ENCODE results near the gene CCR7.

CCR7 gene

DNA sequence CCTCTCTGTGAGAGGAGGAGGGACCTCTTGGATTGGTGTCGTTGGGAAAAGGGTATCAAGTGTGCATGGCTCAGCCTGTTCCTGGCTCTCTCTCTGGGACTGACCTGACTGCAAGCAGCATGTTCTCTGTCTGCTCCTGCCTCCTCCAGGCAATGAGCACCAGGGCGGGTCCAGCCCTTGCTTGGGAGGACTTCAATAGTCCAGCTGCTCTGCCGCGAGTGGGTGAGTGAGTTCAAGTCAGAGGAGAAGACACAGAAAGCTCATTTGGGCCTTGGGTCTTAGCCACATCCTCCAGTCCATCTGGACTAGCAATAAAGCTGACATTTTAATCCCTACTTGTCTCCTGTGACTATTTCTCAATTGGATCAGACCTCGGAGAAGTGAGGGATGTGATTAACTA is 38.6 kb downstream of the CCR7 start:
- no peaks in the 10 kb centered on the region for H3F3A ChIP-seq (ENCODE audit: insufficient read depth, low read length)
- no peaks in the 10 kb centered on the region for H4K20me1 ChIP-seq (ENCODE audit: insufficient read depth, low read length)
- no peak overlapping the region for H3K9ac ChIP-seq (ENCODE audit: low read length)
- H3K27ac ChIP-seq (ENCODE audit: low read length), result no peak overlapping the region
- no peaks in the 10 kb centered on the region for H3K36me3 ChIP-seq (replicated peaks; ENCODE audit: insufficient read depth, low read length)
- no peaks in the 10 kb centered on the region for H3K79me2 ChIP-seq (ENCODE audit: low read length)
- no peaks in the 10 kb centered on the region for H3K9me2 ChIP-seq (replicated peaks; ENCODE audit: insufficient read depth, low read length)
- no peak overlapping the region for H2AFZ ChIP-seq (ENCODE audit: low read length)
- H3K4me1 ChIP-seq (ENCODE audit: low read length), result no peaks in the 10 kb centered on the region; the same call in 1 of the 2 replicates
- no peaks in the 10 kb centered on the region for H3K9me3 ChIP-seq (replicated peaks; ENCODE audit: insufficient read depth, low read length)
- DNase-seq, result no peak
- no peak overlapping the region for H3K4me2 ChIP-seq (ENCODE audit: low read depth, low read length)
- H3K27me3 ChIP-seq (replicated peaks; ENCODE audit: insufficient read depth, low read length), result peaks cover 12% of the 10 kb centered on the region; the same call in 1 of the 2 replicates
- H3K4me3 ChIP-seq (ENCODE audit: low read length), result no peak overlapping the region
- TF ChIP-seq EZH2phosphoT487 (IDR thresholded peaks at IDR 0.05; ENCODE audit: low read length) (no peak), EZH2 (optimal IDR thresholded peaks at IDR 0.05; ENCODE audit: low read depth, low read length) (no peak)
- TF ChIP-seq, protein P1, sequence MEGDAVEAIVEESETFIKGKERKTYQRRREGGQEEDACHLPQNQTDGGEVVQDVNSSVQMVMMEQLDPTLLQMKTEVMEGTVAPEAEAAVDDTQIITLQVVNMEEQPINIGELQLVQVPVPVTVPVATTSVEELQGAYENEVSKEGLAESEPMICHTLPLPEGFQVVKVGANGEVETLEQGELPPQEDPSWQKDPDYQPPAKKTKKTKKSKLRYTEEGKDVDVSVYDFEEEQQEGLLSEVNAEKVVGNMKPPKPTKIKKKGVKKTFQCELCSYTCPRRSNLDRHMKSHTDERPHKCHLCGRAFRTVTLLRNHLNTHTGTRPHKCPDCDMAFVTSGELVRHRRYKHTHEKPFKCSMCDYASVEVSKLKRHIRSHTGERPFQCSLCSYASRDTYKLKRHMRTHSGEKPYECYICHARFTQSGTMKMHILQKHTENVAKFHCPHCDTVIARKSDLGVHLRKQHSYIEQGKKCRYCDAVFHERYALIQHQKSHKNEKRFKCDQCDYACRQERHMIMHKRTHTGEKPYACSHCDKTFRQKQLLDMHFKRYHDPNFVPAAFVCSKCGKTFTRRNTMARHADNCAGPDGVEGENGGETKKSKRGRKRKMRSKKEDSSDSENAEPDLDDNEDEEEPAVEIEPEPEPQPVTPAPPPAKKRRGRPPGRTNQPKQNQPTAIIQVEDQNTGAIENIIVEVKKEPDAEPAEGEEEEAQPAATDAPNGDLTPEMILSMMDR (IDR thresholded peaks at IDR 0.05; ENCODE audit: low read length), result no peak

DNA sequence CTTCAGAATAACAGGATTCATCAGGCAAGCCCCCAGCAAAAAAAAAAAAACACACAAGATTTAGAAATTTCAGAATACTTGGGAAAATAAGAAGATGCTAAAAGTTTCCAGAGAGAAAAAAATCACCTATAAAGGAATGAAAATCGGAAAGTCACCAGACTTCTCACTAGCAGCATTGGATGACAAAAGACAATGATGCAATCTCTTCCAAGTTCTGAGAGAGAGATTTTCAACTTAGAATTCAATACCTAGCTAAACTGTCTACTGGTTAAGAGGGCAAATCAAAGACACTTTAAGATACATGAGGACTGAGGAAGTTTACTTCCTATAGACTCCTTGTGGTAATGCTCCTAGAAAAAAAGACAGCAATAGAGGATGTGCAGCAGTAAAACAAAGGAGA is 40.0 kb downstream of the CCR7 start:
- TF ChIP-seq, protein P1 (IDR thresholded peaks at IDR 0.05; ENCODE audit: low read length), result no peak
- TF ChIP-seq EZH2phosphoT487 (IDR thresholded peaks at IDR 0.05; ENCODE audit: low read length) (no peak), EZH2 (optimal IDR thresholded peaks at IDR 0.05; ENCODE audit: low read depth, low read length) (no peak)
- H3K27me3 ChIP-seq (replicated peaks; ENCODE audit: insufficient read depth, low read length), result peaks cover 23% of the 10 kb centered on the region; the same call in 1 of the 2 replicates

DNA sequence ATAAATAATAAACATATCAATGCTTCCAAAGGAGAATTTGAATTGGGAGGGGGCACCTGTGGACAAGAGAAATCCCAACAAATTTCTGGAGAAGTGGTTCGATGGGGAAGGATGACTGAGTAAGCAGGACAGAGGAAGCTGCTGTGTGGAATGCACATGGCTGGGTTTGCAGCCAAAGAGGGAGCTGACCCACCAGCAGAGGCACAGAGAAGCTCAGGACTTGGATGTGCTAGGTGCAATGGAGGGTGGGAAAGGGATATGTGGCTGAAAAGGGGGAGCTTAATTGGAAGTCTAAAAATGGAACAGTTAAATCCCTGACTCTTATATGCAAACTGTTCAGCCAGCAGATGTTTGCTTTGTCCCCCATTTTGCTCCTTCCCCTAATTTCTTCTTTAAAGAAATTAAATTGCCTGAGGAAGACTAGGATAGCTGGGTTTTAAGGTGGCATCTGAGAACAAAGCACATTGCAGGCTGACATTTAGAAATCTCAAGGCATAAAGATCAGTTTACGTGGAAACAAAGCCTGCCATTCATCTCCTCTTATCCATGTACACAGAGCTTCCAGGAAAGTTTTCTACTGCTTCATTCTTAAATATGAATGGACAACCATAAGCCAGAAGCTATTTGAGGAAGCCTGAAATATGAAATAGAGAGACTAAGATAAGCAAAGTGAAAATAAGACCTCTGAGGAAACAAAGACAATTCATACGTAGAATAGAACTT is 40.9 kb downstream of the CCR7 start:
- Histone ChIP-seq H2AFZ (ENCODE audit: low read length) (no peak overlapping the region), H3F3A (ENCODE audit: insufficient read depth, low read length) (no peaks in the 10 kb centered on the region), H3K27me3 (replicated peaks; ENCODE audit: insufficient read depth, low read length) (peaks cover 23% of the 10 kb centered on the region; the same call in 1 of the 2 replicates), H3K4me1 (ENCODE audit: low read length) (no peaks in the 10 kb centered on the region), H3K36me3 (replicated peaks; ENCODE audit: insufficient read depth, low read length) (no peaks in the 10 kb centered on the region), H3K9me3 (replicated peaks; ENCODE audit: insufficient read depth, low read length) (no peaks in the 10 kb centered on the region), H3K4me2 (ENCODE audit: low read depth, low read length) (no peak overlapping the region), H4K20me1 (ENCODE audit: insufficient read depth, low read length) (no peaks in the 10 kb centered on the region), H3K79me2 (ENCODE audit: low read length) (no peaks in the 10 kb centered on the region), H3K9ac (ENCODE audit: low read length) (no peak overlapping the region), H3K27ac (ENCODE audit: low read length) (no peak overlapping the region), H3K4me3 (ENCODE audit: low read length) (no peak overlapping the region), H3K9me2 (replicated peaks; ENCODE audit: insufficient read depth, low read length) (no peaks in the 10 kb centered on the region)
- DNase-seq, result no peak
- no peak for TF ChIP-seq EZH2phosphoT487 (IDR thresholded peaks at IDR 0.05; ENCODE audit: low read length)
- TF ChIP-seq EZH2 (optimal IDR thresholded peaks at IDR 0.05; ENCODE audit: low read depth, low read length), result no peak
- TF ChIP-seq, protein P1 (IDR thresholded peaks at IDR 0.05; ENCODE audit: low read length), result no peak

More for the DNA sequence above, 40.0 kb downstream of the CCR7 start:
- DNase-seq, result no peak
- no peak overlapping the region for H3K4me2 ChIP-seq (ENCODE audit: low read depth, low read length)
- H3K27ac ChIP-seq (ENCODE audit: low read length), result no peak overlapping the region
- no peaks in the 10 kb centered on the region for H3K79me2 ChIP-seq (ENCODE audit: low read length)
- H4K20me1 ChIP-seq (ENCODE audit: insufficient read depth, low read length), result no peaks in the 10 kb centered on the region
- H3K4me1 ChIP-seq (ENCODE audit: low read length), result no peaks in the 10 kb centered on the region
- H3K9me2 ChIP-seq (replicated peaks; ENCODE audit: insufficient read depth, low read length), result no peaks in the 10 kb centered on the region
- H3K36me3 ChIP-seq (replicated peaks; ENCODE audit: insufficient read depth, low read length), result no peaks in the 10 kb centered on the region
- H3K4me3 ChIP-seq (ENCODE audit: low read length), result no peak overlapping the region
- no peak overlapping the region for H3K9ac ChIP-seq (ENCODE audit: low read length)
- no peaks in the 10 kb centered on the region for H3F3A ChIP-seq (ENCODE audit: insufficient read depth, low read length)
- H3K9me3 ChIP-seq (replicated peaks; ENCODE audit: insufficient read depth, low read length), result no peaks in the 10 kb centered on the region
- H2AFZ ChIP-seq (ENCODE audit: low read length), result no peak overlapping the region
